PC-9 (cell line): ENCODE data around the gene CDK5R1. TPM values are rescaled to one million over a fixed set of nuclear protein-coding genes. Genes with fewer than 3 reads are reported as not detected.
"Not testable (repeated sequence)": the region's sequence is repeated elsewhere in the genome, so short reads cannot be mapped to it uniquely, and the experiment has no call there.

Experiments
- BruUV-seq: library from RNA; stranded (reverse); fragments of 400-500 nt; replicated peaks from 2 replicates; lab custom pipeline; 2021; lab: Mats Ljungman, UMichigan
- CTCF ChIA-PET: fragments of 300-600 bp; sonication (Branson Sonifier 250); formaldehyde crosslinking; loops from one replicate; lab custom pipeline; 2022; ENCODE audit warnings: antibody characterized with exemption; lab: Charles Lee
- POLR2A ChIA-PET: fragments of 300-600 bp; sonication (Branson Sonifier 250); formaldehyde crosslinking; loops from one replicate; lab custom pipeline; 2022; ENCODE audit warnings: antibody characterized with exemption; ENCODE audit not compliant: unreplicated experiment; lab: Charles Lee
- DNase-seq, 2 experiments: peaks; one replicate each; pipeline versions ENCODE4 v3.0.0 to v3.0.0-alpha.2; 2015 to 2022; ENCODE audit warnings: mixed read lengths in 1 of 2
- H2AFZ ChIP-seq: fragments of 200-600 bp; sonication (generic); 2 replicates; pipeline ENCODE4 v1.8.1; 2017; ENCODE audit warnings: antibody characterized with exemption
- H3F3A ChIP-seq: fragments of 200-600 bp; sonication (generic); 2 replicates; pipeline ENCODE4 v1.8.1; 2017; ENCODE audit warnings: antibody characterized with exemption, mild to moderate bottlenecking, low read depth; ENCODE audit not compliant: insufficient read depth
- H3K27ac ChIP-seq: fragments of 200-600 bp; sonication (generic); 2 replicates; pipeline ENCODE4 v1.6.1; 2016; ENCODE audit warnings: mixed run types
- H3K27me3 ChIP-seq: fragments of 200-600 bp; sonication (generic); 2 replicates; pipeline ENCODE4 v1.6.1; 2016; ENCODE audit warnings: low read depth, mixed run types; ENCODE audit not compliant: insufficient read depth
- H3K36me3 ChIP-seq: fragments of 200-600 bp; sonication (generic); 2 replicates; pipeline ENCODE4 v1.6.1; 2016; ENCODE audit warnings: low read depth, mixed run types
- H3K4me1 ChIP-seq: fragments of 200-600 bp; sonication (generic); replicated peaks from 2 replicates; pipeline ENCODE4 v1.6.1; 2016; ENCODE audit warnings: mixed run types; ENCODE audit not compliant: insufficient read depth
- H3K4me2 ChIP-seq: fragments of 200-600 bp; sonication (generic); 2 replicates; pipeline ENCODE4 v1.6.1; 2017; ENCODE audit warnings: mixed run types
- H3K4me3 ChIP-seq: fragments of 200-600 bp; sonication (generic); 2 replicates; pipeline ENCODE4 v1.6.1; 2016; ENCODE audit warnings: mixed run types
- H3K79me2 ChIP-seq: fragments of 200-600 bp; sonication (generic); 2 replicates; pipeline ENCODE4 v1.6.1; 2017; ENCODE audit warnings: low read depth, mixed run types
- H3K9me2 ChIP-seq: fragments of 200-600 bp; sonication (generic); 2 replicates; pipeline ENCODE4 v1.8.1; 2017; ENCODE audit warnings: mild to moderate bottlenecking; ENCODE audit not compliant: insufficient read depth
- H3K9me3 ChIP-seq: fragments of 200-600 bp; sonication (generic); 2 replicates; pipeline ENCODE4 v1.8.1; 2016; ENCODE audit warnings: low read depth; ENCODE audit not compliant: insufficient read depth
- H4K20me1 ChIP-seq: fragments of 200-600 bp; sonication (generic); 2 replicates; pipeline ENCODE4 v1.8.1; 2017; ENCODE audit not compliant: insufficient read depth
- CTCF ChIP-seq: fragments of 200-600 bp; sonication (generic); conservative IDR thresholded peaks from 2 replicates; pipeline ENCODE4 v1.6.1; 2017; ENCODE audit warnings: mixed run types, antibody characterized with exemption, mild to moderate bottlenecking, moderate library complexity
- EZH2 ChIP-seq: fragments of 200-600 bp; sonication (generic); IDR thresholded peaks from 2 replicates; pipeline ENCODE4 v1.8.0; 2017; ENCODE audit warnings: antibody characterized with exemption, low read depth
- intact Hi-C: fragments of 100-400 bp; cut with micrococcal nuclease; formaldehyde crosslinking; loops from one replicate; pipeline ENCODE4 v1.10.0; 2022; ENCODE audit not compliant: unreplicated experiment
- total RNA-seq: library from RNA; stranded (reverse); gene quantifications from 2 replicates; pipeline ENCODE4 v1.2.3, GENCODE V29; 2021

CDK5R1 gene
- total RNA-seq, 1 experiment from 2014 or later: 2.1 TPM

- H3K27me3 ChIP-seq: no peaks in the 10 kb centered on the region
- H3K4me1 ChIP-seq: 0 out of 2 replicates have a peak, but pooled peaks cover 4% of the 10 kb centered on the region
- H3K4me3 ChIP-seq: no peak overlapping the region
- POLR2A ChIA-PET: no interaction called here
- DNase-seq: no peak
- no TSS peak for BruUV-seq
- no peak overlapping the region for H3K27ac ChIP-seq
- H3K36me3 ChIP-seq: no peaks in the 10 kb centered on the region
- H4K20me1 ChIP-seq: no peaks in the 10 kb centered on the region; the same call in 1 of the 2 replicates
- TF ChIP-seq EZH2 (no peak), CTCF (no peak)
- intact Hi-C loops: no loop called here
- no peaks in the 10 kb centered on the region for H3K9me3 ChIP-seq
- CTCF ChIA-PET: no interaction called here
- no peaks in the 10 kb centered on the region for H3K79me2 ChIP-seq
- H3K9me2 ChIP-seq: no peaks in the 10 kb centered on the region
- H2AFZ ChIP-seq: no peak overlapping the region
- H3K4me2 ChIP-seq: no peak overlapping the region
- no peaks in the 10 kb centered on the region for H3F3A ChIP-seq
Measured at GRCh38 chr17:32520737-32521404, 34.1 kb downstream of the CDK5R1 start.

- no peak for DNase-seq
- Histone ChIP-seq H3K9me3 (no peaks in the 10 kb centered on the region), H3K79me2 (no peaks in the 10 kb centered on the region), H3K27ac (no peak overlapping the region), H4K20me1 (no peaks in the 10 kb centered on the region; the same call in 1 of the 2 replicates), H3K9me2 (no peaks in the 10 kb centered on the region), H3K4me1 (0 out of 2 replicates have a peak, but pooled peaks cover 4% of the 10 kb centered on the region), H3F3A (no peaks in the 10 kb centered on the region), H3K4me2 (no peak overlapping the region), H3K27me3 (no peaks in the 10 kb centered on the region), H3K4me3 (no peak overlapping the region), H3K36me3 (no peaks in the 10 kb centered on the region), H2AFZ (no peak overlapping the region)
- POLR2A ChIA-PET: no interaction called here
- BruUV-seq: no TSS peak
- CTCF ChIA-PET: no interaction called here
- intact Hi-C loops: no loop called here
- TF ChIP-seq EZH2: no peak
Measured at GRCh38 chr17:32523017-32523680, 36.4 kb downstream of the CDK5R1 start.

- intact Hi-C loops: no loop called here
- no peak overlapping the region for H2AFZ ChIP-seq
- H3K27me3 ChIP-seq: no peaks in the 10 kb centered on the region
- H3K79me2 ChIP-seq: no peaks in the 10 kb centered on the region
- H4K20me1 ChIP-seq: no peaks in the 10 kb centered on the region; the same call in 1 of the 2 replicates
- H3K36me3 ChIP-seq: no peaks in the 10 kb centered on the region
- 0 out of 2 replicates have a peak, but pooled peaks cover 4% of the 10 kb centered on the region for H3K4me1 ChIP-seq
- H3K9me2 ChIP-seq: no peaks in the 10 kb centered on the region
- no peak overlapping the region for H3K4me3 ChIP-seq
- CTCF ChIA-PET: no interaction called here
- POLR2A ChIA-PET: no interaction called here
- H3K4me2 ChIP-seq: no peak overlapping the region
- DNase-seq: no peak
- H3K27ac ChIP-seq: no peak overlapping the region
- H3K9me3 ChIP-seq: no peaks in the 10 kb centered on the region
- BruUV-seq: no TSS peak
- TF ChIP-seq EZH2: no peak
- TF ChIP-seq CTCF: no peak
- H3F3A ChIP-seq: no peaks in the 10 kb centered on the region
Measured at GRCh38 chr17:32523827-32524552, 37.2 kb downstream of the CDK5R1 start.

GRCh38 chr17:32524553-32524880, 37.7 kb downstream of the CDK5R1 start:
- H3K27me3 ChIP-seq, H2AFZ ChIP-seq, H4K20me1 ChIP-seq, H3K36me3 ChIP-seq, POLR2A ChIA-PET, H3K27ac ChIP-seq, H3K4me1 ChIP-seq, H3K4me2 ChIP-seq, CTCF ChIA-PET, intact Hi-C loops, H3K4me3 ChIP-seq, DNase-seq, H3K9me3 ChIP-seq, H3K79me2 ChIP-seq, H3F3A ChIP-seq, BruUV-seq, H3K9me2 ChIP-seq: not testable (repeated sequence)
